Fibroblast of lung (primary cell): ENCODE data around the gene USH2A. TPM values are rescaled to one million over a fixed set of nuclear protein-coding genes. Genes with fewer than 3 reads are reported as not detected.

Experiments
- DNase-seq, 2 donors: peaks; one replicate each; pipeline versions ENCODE4 v3.0.0 to v3.0.0-alpha.2; 2010; ENCODE audit warnings: low read depth in 2 of 2
- H2AFZ ChIP-seq: 2 replicates; pipeline ENCODE4 v1.5.1; 2012; ENCODE audit warnings: low read length, control low read depth, inconsistent platforms
- H3K27ac ChIP-seq: 2 replicates; pipeline ENCODE4 v1.5.1; 2011; ENCODE audit warnings: low read length, control low read depth; ENCODE audit not compliant: insufficient read depth
- H3K27me3 ChIP-seq: 2 replicates; pipeline ENCODE4 v1.5.1; 2011; ENCODE audit warnings: mild to moderate bottlenecking, low read length; ENCODE audit not compliant: control insufficient read depth, insufficient read depth
- H3K36me3 ChIP-seq: 2 replicates; pipeline ENCODE4 v1.5.1; 2011; ENCODE audit warnings: low read length; ENCODE audit not compliant: control insufficient read depth, insufficient read depth
- H3K4me1 ChIP-seq: 2 replicates; pipeline ENCODE4 v1.5.1; 2011; ENCODE audit warnings: low read length; ENCODE audit not compliant: control insufficient read depth, insufficient read depth; ENCODE audit errors: extremely low read depth
- H3K4me2 ChIP-seq: 2 replicates; pipeline ENCODE4 v1.5.1; 2011; ENCODE audit warnings: low read length, control low read depth; ENCODE audit not compliant: insufficient read depth; ENCODE audit errors: extremely low read depth
- H3K4me3 ChIP-seq, 4 experiments: fragments of 200-600 bp in 1 of 4; sonication (generic) in 1 of 4; replicated peaks in 1 of 4; 2 replicates each; pipeline ENCODE4 v1.5.1; 2011 to 2016; ENCODE audit warnings: low read length in 4 of 4, low read depth in 3 of 4, mild to moderate bottlenecking in 3 of 4, control low read depth in 2 of 4, inconsistent platforms in 1 of 4, mixed read lengths in 1 of 4; ENCODE audit not compliant: insufficient read depth in 1 of 4; ENCODE audit errors: control extremely low read depth in 1 of 4
- H3K79me2 ChIP-seq: 2 replicates; pipeline ENCODE4 v1.5.1; 2012; ENCODE audit warnings: mild to moderate bottlenecking, low read length, inconsistent platforms; ENCODE audit not compliant: control insufficient read depth, insufficient read depth
- H3K9ac ChIP-seq: 2 replicates; pipeline ENCODE4 v1.5.1; 2011; ENCODE audit warnings: mild to moderate bottlenecking, low read length, control low read depth; ENCODE audit not compliant: insufficient read depth
- H3K9me3 ChIP-seq: 2 replicates; pipeline ENCODE4 v1.5.1; 2012; ENCODE audit warnings: low read depth, low read length; ENCODE audit not compliant: control insufficient read depth, insufficient read depth
- H4K20me1 ChIP-seq: 2 replicates; pipeline ENCODE4 v1.5.1; 2011; ENCODE audit warnings: low read length; ENCODE audit not compliant: control insufficient read depth, insufficient read depth; ENCODE audit errors: extremely low read depth
- CTCF ChIP-seq, 2 donors: IDR thresholded peaks in 1 of 2; conservative IDR thresholded peaks in 1 of 2; 1 replicate in 1 of 2; 2 replicates in 1 of 2; pipeline ENCODE4 v1.5.1; 2011 to 2012; ENCODE audit warnings: low read length in 2 of 2, control low read depth in 1 of 2, inconsistent platforms in 1 of 2, low read depth in 1 of 2, mild to moderate bottlenecking in 1 of 2
- EZH2 ChIP-seq: IDR thresholded peaks from 2 replicates; pipeline ENCODE4 v1.5.1; 2012; ENCODE audit warnings: low read length, control low read depth, mild to moderate bottlenecking; ENCODE audit errors: missing control alignments
- polyA plus RNA-seq, 2 donors: library from polyadenylated mRNA; depleted of rRNA in 1 of 2; stranded (reverse) in 1 of 2; unstranded in 1 of 2; fragments of >200 nt; gene quantifications; 2 replicates each; pipeline ENCODE4 v1.2.1, GENCODE V29; 2011 to 2012; ENCODE audit warnings: missing spikeins in 1 of 2
- total RNA-seq: library from RNA; depleted of rRNA; stranded (reverse); fragments of >200 nt; gene quantifications from 2 replicates; pipeline ENCODE4 v1.2.1, GENCODE V29; 2014

USH2A gene
- total and polyA plus RNA-seq, 2 donors (not counting 1 experiment from before 2014, with no cell fraction given) = under 0.01 to 0.01 TPM

GRCh38 chr1:216124192-216124781, 299.0 kb downstream of the USH2A start:
- no peak for DNase-seq

GRCh38 chr1:216123446-216124191, 299.6 kb downstream of the USH2A start:
- H4K20me1 ChIP-seq = no peaks in the 10 kb centered on the region
- no peak overlapping the region for H3K9ac ChIP-seq
- H3K27ac ChIP-seq = no peak overlapping the region
- H2AFZ ChIP-seq = no peak overlapping the region
- H3K9me3 ChIP-seq = no peaks in the 10 kb centered on the region
- H3K36me3 ChIP-seq = no peaks in the 10 kb centered on the region
- H3K79me2 ChIP-seq = no peaks in the 10 kb centered on the region
- H3K27me3 ChIP-seq = no peaks in the 10 kb centered on the region
- no peak overlapping the region for H3K4me3 ChIP-seq
- H3K4me2 ChIP-seq = no peak overlapping the region
- no peak for DNase-seq
- no peaks in the 10 kb centered on the region for H3K4me1 ChIP-seq
- no peak for TF ChIP-seq EZH2
- TF ChIP-seq CTCF (conservative IDR thresholded peaks at IDR 0.05 in 1 of 2, IDR thresholded peaks at IDR 0.05 in 1 of 2; ENCODE audit: low read depth in 1 of 2, low read length in 2 of 2) = no peak

More at GRCh38 chr1:216124192-216124781, 299.0 kb downstream of the USH2A start:
- Histone ChIP-seq H3K27me3 (no peaks in the 10 kb centered on the region), H4K20me1 (no peaks in the 10 kb centered on the region), H3K9ac (no peak overlapping the region), H3K9me3 (no peaks in the 10 kb centered on the region), H3K27ac (no peak overlapping the region), H3K79me2 (no peaks in the 10 kb centered on the region), H3K4me1 (no peaks in the 10 kb centered on the region), H3K4me2 (no peak overlapping the region), H3K36me3 (no peaks in the 10 kb centered on the region), H3K4me3 (no peak overlapping the region), H2AFZ (no peak overlapping the region)
- no peak for TF ChIP-seq EZH2
- no peak for TF ChIP-seq CTCF (conservative IDR thresholded peaks at IDR 0.05 in 1 of 2, IDR thresholded peaks at IDR 0.05 in 1 of 2; ENCODE audit: low read depth in 1 of 2, low read length in 2 of 2)

- no peak overlapping the region for H3K4me3 ChIP-seq
- H3K36me3 ChIP-seq = no peaks in the 10 kb centered on the region
- no peaks in the 10 kb centered on the region for H4K20me1 ChIP-seq
- H3K27ac ChIP-seq = no peak overlapping the region
- H3K9me3 ChIP-seq = no peaks in the 10 kb centered on the region
- no peaks in the 10 kb centered on the region for H3K27me3 ChIP-seq
- peak; percentile 30 to 54 for DNase-seq
- no peaks in the 10 kb centered on the region for H3K79me2 ChIP-seq
- no peak for TF ChIP-seq EZH2
- TF ChIP-seq CTCF (conservative IDR thresholded peaks at IDR 0.05 in 1 of 2, IDR thresholded peaks at IDR 0.05 in 1 of 2; ENCODE audit: low read depth in 1 of 2, low read length in 2 of 2) = peak; percentile 59 to 75
- H3K4me1 ChIP-seq = no peaks in the 10 kb centered on the region
- no peak overlapping the region for H2AFZ ChIP-seq
- H3K4me2 ChIP-seq = no peak overlapping the region
- H3K9ac ChIP-seq = no peak overlapping the region
These were observed 303.6 kb downstream of the USH2A start for GRCh38 chr1:216119600-216119999.
